A549 (cell line): ENCODE measurements around the gene EXOSC7.

ENCODE experiments used
- CBX8 ChIP-seq: fragments of 200-600 bp; sonication (generic); IDR thresholded peaks from 2 replicates; pipeline ENCODE4 v1.6.1; 2016
- CEBPB ChIP-seq, 2 experiments: fragments of >200 bp in 1 of 2; sonication (Bioruptor Twin) in 1 of 2; formaldehyde crosslinking in 1 of 2; IDR thresholded peaks; 2 replicates each; pipeline ENCODE4 v1.6.1; 2012 to 2016
- CTCF ChIP-seq: fragments of >200 bp; sonication (Bioruptor Twin); formaldehyde crosslinking; IDR thresholded peaks from 3 replicates; pipeline ENCODE4 v1.5.1; 2016
- HDAC2 ChIP-seq: fragments of 200-600 bp; sonication (generic); IDR thresholded peaks from 2 replicates; pipeline ENCODE4 v1.6.1; 2016
- JUN ChIP-seq, 2 experiments: fragments of >200 bp; sonication (Bioruptor Twin); formaldehyde crosslinking; IDR thresholded peaks; 2 replicates in 1 of 2; 3 replicates in 1 of 2; pipeline ENCODE4 v1.6.1; 2016 to 2017
- KDM1A ChIP-seq: fragments of 200-600 bp; sonication (generic); IDR thresholded peaks from 2 replicates; pipeline ENCODE4 v1.6.1; 2016; ENCODE audit warnings: low read depth, mild to moderate bottlenecking
- NR3C1 ChIP-seq: fragments of >200 bp; sonication (Bioruptor Twin); formaldehyde crosslinking; IDR thresholded peaks from 3 replicates; pipeline ENCODE4 v1.6.1; 2017
- POLR2A ChIP-seq: IDR thresholded peaks from 2 replicates; pipeline ENCODE4 v1.6.1; 2012; ENCODE audit warnings: mild to moderate bottlenecking, low read length
- REST ChIP-seq: fragments of 200-600 bp; sonication (generic); IDR thresholded peaks from 2 replicates; pipeline ENCODE4 v1.6.1; 2016; ENCODE audit warnings: antibody characterized with exemption, mild to moderate bottlenecking, moderate library complexity
- TP53 ChIP-seq: fragments of 250-450 bp; sonication (Bioruptor Pico); IDR thresholded peaks from 2 replicates; pipeline ENCODE4 v1.5.0; 2021; ENCODE audit warnings: mild to moderate bottlenecking, moderate library complexity

GRCh38 chr3:45017821-45018220, 41.8 kb downstream of the EXOSC7 start:
- no peak for TF ChIP-seq CTCF
- no peak for TF ChIP-seq JUN (IDR thresholded peaks at IDR 0.05)
- TF ChIP-seq NR3C1 = no peak
- TF ChIP-seq KDM1A = no peak
- no peak for TF ChIP-seq POLR2A
- no peak for TF ChIP-seq TP53
- TF ChIP-seq HDAC2 = no peak
- TF ChIP-seq REST = no peak
- no peak for TF ChIP-seq CBX8
- no peak for TF ChIP-seq CEBPB (IDR thresholded peaks at IDR 0.05)
